NT2/D1 (cell line): Measurements from ENCODE around the gene TMEM14C.
A peak's percentile ranks its signal among the peaks of the same experiment; 100 is the strongest.

ENCODE experiments used
- DNase-seq: peaks from one replicate; pipeline ENCODE4 v3.0.0-alpha.2; 2011; ENCODE audit warnings: low read depth, low spot score
- H3K27me3 ChIP-seq: 2 replicates; pipeline ENCODE4 v1.6.0; 2011; ENCODE audit warnings: mild to moderate bottlenecking; ENCODE audit not compliant: insufficient read length, insufficient read depth
- H3K36me3 ChIP-seq: 2 replicates; pipeline ENCODE4 v1.6.1; 2011; ENCODE audit warnings: mild to moderate bottlenecking, low read length, mixed read lengths; ENCODE audit not compliant: insufficient read depth, insufficient read length
- H3K4me1 ChIP-seq: 2 replicates; pipeline ENCODE4 v1.5.1; 2011; ENCODE audit not compliant: insufficient read depth, insufficient read length
- H3K4me3 ChIP-seq: 2 replicates; pipeline ENCODE4 v1.5.1; 2011; ENCODE audit warnings: low read depth; ENCODE audit not compliant: insufficient read length
- H3K9ac ChIP-seq: 2 replicates; pipeline ENCODE4 v1.6.0; 2011; ENCODE audit warnings: low read depth; ENCODE audit not compliant: insufficient read length
- H3K9me3 ChIP-seq: 2 replicates; pipeline ENCODE4 v1.5.1; 2011; ENCODE audit warnings: mild to moderate bottlenecking, low read length; ENCODE audit not compliant: insufficient read depth
- SUZ12 ChIP-seq: IDR thresholded peaks from 2 replicates; pipeline ENCODE4 v1.6.1; 2011; ENCODE audit not compliant: insufficient read length, insufficient read depth; ENCODE audit errors: extremely low read depth
- YY1 ChIP-seq: IDR thresholded peaks from 2 replicates; pipeline ENCODE4 v1.6.1; 2011; ENCODE audit not compliant: insufficient read length, insufficient read depth
- ZNF274 ChIP-seq: IDR thresholded peaks from 2 replicates; pipeline ENCODE4 v1.6.1; 2011; ENCODE audit warnings: mild to moderate bottlenecking, low read depth, low read length

The TMEM14C gene

DNA sequence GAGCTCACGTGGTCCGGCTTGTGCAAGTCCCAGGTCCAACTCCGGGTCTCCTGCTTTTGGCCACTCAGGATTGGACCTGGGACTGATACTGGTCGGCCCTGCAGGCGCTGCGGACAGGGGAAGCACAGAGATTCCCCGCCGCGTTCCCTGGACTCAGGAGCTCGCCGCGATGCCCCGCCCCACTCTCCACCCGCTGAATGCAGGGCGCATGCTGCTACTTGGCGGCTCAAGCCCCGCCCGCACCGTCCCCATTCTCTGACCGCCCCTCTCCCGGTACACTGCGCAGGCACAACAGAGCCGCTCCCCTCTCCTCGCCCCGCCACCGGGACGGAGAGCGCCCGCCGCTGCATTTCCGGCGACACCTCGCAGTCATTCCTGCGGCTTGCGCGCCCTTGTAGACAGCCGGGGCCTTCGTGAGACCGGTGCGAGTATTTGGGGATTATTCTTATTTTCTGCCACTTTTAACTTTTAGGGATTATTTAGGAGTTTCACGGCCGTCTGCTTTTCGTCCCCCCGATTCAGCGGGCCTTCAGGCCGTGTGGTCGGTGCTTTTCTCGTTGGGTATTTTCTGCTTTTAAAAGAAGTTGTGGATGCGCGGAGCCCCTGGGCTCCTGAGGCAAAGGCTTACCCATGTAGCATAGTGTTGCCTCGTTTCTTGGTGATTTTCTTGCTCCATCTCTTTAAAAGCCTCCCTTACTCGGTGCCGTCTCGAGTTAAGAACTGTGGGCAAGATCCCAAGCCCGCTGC lies at the start of gene TMEM14C:
Gene TMEM14C, plus strand, starts transcription at position 251 of the 747 bp plus-strand sequence. CDS start 1,544 bp downstream, outside the sequence.
- Histone ChIP-seq H3K27me3 (no peaks in the 10 kb centered on the region), H3K4me3 (peak within 1 kb of the TSS; percentile 70), H3K4me1 (no peaks in the 10 kb centered on the region), H3K9me3 (peaks cover 22% of the 10 kb centered on the region), H3K36me3 (peaks cover 33% of the 10 kb centered on the region), H3K9ac (peak within 1 kb of the TSS; percentile 71)
- peak; percentile 96 for DNase-seq
- TF ChIP-seq YY1 = no peak
- no peak for TF ChIP-seq SUZ12
- TF ChIP-seq ZNF274 = no peak

DNA sequence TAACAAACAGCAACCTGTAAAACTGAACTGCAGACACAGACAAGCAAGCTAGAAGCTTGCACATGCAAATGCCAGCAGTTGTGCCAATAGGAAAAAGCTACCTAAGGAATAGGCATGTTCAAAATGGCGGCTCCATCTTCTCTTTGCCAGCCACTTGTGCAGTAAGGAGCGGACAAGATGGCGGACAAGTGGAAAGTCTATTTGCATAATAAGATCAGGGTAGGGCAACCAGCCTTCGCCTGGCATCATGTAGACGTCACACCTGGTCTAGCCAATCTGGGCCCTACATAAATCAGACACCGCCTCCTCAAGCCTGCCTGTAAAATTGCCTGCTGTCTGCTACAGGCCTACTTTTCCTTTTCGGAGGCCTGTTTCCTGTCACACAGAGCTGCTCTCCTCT lies 46.5 kb upstream of the TMEM14C start:
- TF ChIP-seq YY1 = no peak
- TF ChIP-seq SUZ12 = no peak
- TF ChIP-seq ZNF274 = no peak
- Histone ChIP-seq H3K4me1 (no peaks in the 10 kb centered on the region), H3K9me3 (no peaks in the 10 kb centered on the region), H3K9ac (no peak overlapping the region), H3K36me3 (no peaks in the 10 kb centered on the region), H3K4me3 (no peak overlapping the region), H3K27me3 (no peaks in the 10 kb centered on the region)
- DNase-seq = no peak

DNA sequence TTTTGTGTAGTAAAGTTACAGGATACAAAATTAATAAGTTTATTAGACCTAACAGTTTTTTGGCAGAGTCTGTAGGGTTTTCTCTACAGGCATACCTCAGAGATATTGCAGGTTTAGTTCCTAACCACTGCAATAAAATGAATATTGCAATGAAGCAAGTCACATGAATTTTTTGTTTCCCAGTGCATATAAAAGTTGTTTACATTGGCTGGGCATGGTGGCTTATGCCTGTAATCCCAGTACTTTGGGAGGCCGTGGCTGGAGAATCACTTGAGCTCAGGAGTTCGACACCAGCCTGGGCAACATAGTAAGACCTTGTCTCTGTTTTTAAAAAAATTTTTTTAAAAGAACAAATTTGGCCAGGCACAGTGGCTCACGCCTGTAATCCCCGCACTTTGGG lies 44.4 kb upstream of the TMEM14C start:
- DNase-seq = no peak
- H3K9me3 ChIP-seq = peaks cover 6% of the 10 kb centered on the region; the same call in 1 of the 2 replicates
- no peaks in the 10 kb centered on the region for H3K4me1 ChIP-seq
- no peaks in the 10 kb centered on the region for H3K36me3 ChIP-seq
- no peak overlapping the region for H3K4me3 ChIP-seq
- no peak for TF ChIP-seq ZNF274
- H3K9ac ChIP-seq = no peak overlapping the region
- H3K27me3 ChIP-seq = no peaks in the 10 kb centered on the region

DNA sequence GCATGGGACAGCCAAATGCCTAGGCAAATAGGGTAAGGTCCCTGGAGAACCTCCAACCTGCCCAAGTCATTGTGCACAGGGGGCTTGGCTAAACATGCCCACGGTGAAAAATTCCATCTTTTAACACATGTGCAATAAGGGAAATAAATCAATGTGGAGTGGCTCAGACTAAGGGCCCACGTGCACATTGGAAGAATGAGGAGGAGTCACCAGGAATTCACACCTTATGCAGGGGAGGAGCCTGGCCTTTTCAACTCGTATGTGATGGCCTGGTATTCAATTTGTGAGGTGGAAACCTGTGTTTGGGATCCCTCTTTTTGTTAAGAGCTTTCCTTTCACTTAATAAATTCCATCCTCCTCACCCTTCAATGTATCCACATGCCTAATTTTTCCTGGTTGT lies 41.1 kb upstream of the TMEM14C start:
- Histone ChIP-seq H3K9me3 (peaks cover 6% of the 10 kb centered on the region; the same call in 1 of the 2 replicates), H3K27me3 (no peaks in the 10 kb centered on the region), H3K9ac (no peak overlapping the region), H3K4me3 (no peak overlapping the region), H3K4me1 (no peaks in the 10 kb centered on the region), H3K36me3 (no peaks in the 10 kb centered on the region)
- TF ChIP-seq YY1 = no peak
- no peak for TF ChIP-seq ZNF274
- TF ChIP-seq SUZ12 = no peak
- DNase-seq = no peak

DNA sequence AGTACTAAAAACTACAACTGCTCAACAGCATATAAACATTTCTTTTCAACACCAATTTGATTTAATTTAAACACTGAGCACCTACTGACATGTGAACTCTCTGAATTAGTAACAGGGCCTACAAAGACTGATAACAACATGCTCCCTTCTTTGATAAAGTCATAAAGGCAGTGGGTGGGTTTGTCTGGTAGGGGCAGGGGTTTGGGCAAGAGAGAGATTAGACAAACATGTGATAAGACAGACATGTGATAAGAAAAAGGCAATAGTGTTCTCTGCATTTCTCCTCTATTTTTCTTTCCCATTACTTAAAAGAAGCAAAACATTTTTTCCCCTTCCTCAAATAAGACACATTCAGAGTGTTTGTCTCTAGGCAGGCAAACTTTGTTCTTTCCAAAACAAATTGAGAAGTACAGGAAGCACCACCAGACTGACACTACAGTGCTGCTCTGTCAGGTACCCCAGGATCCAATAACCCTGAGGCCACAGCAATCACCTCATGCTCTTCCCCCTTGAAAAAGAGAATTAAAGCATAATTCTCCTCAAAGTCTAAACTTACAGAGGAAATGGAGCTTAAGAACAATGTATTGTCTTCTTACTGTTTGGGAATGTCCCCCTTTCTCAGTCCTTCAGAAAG lies 40.4 kb upstream of the TMEM14C start:
- no peak overlapping the region for H3K9ac ChIP-seq
- TF ChIP-seq ZNF274 = no peak
- no peak for TF ChIP-seq SUZ12
- TF ChIP-seq YY1 = no peak
- no peaks in the 10 kb centered on the region for H3K36me3 ChIP-seq
- H3K9me3 ChIP-seq = peaks cover 6% of the 10 kb centered on the region; the same call in 1 of the 2 replicates
- no peak for DNase-seq
- no peaks in the 10 kb centered on the region for H3K27me3 ChIP-seq
- no peaks in the 10 kb centered on the region for H3K4me1 ChIP-seq
- H3K4me3 ChIP-seq = no peak overlapping the region

- Histone ChIP-seq H3K9me3 (peaks cover 6% of the 10 kb centered on the region; the same call in 1 of the 2 replicates), H3K4me3 (no peak overlapping the region), H3K9ac (no peak overlapping the region), H3K4me1 (no peaks in the 10 kb centered on the region), H3K27me3 (no peaks in the 10 kb centered on the region), H3K36me3 (no peaks in the 10 kb centered on the region)
- TF ChIP-seq ZNF274 (no peak), YY1 (no peak), SUZ12 (no peak)
- DNase-seq = no peak
Measured at GRCh38 chr6:10684618-10685017, 38.3 kb upstream of the TMEM14C start.

DNA sequence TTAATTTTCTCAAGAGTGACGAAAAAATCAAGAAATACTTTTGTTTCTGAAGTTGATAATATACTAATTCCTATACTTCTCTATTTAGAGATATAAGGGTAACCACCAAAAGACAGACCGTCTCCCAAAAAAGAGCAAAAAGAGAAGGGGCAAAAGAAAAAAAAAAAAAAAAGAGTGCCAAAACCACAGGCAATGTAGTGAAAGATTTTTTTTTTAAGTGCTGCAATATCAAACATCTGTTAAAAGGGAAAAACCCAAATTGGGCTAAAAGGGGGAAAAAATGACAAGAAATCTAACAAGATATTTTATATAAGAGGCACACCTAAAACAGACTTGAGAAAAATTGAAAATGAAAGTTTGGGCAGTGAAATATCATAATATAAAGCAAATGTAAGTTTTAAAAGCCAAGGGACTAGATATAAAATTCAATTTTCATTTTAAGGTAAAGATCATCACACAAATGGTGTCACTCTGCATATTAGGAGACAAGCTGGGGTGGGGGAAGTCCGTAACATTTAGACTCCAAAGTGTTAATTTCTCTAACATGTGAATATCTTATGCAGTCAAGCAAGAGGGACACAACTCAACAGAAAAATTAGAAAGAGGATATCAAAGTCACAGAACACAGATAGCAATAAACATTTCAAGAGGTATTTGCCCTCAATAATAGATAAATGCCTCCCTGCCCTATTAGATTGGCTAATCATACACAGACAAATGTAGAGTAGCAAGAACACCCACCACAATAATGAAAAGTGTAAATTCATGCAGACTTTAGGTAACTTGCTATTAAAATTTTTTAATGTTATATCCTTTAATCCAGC lies 37.6 kb upstream of the TMEM14C start:
- Histone ChIP-seq H3K4me1 (no peaks in the 10 kb centered on the region), H3K27me3 (no peaks in the 10 kb centered on the region), H3K36me3 (no peaks in the 10 kb centered on the region), H3K9ac (no peak overlapping the region), H3K4me3 (no peak overlapping the region), H3K9me3 (peaks cover 6% of the 10 kb centered on the region; the same call in 1 of the 2 replicates)
- no peak for TF ChIP-seq YY1
- TF ChIP-seq ZNF274 = no peak
- TF ChIP-seq SUZ12 = no peak
- no peak for DNase-seq
